OCI-LY3 (cell line): Measurements from ENCODE around the gene TARBP2.
A peak's percentile ranks its signal among the peaks of the same experiment; 100 is the strongest.

Source experiments
- H2AFZ ChIP-seq: fragments of 200-600, 300-600 bp; shearing (Covaris generic); 2 replicates; pipeline ENCODE4 v1.6.0; 2014; ENCODE audit warnings: antibody characterized with exemption, low read depth, low read length
- H3K27ac ChIP-seq: fragments of 200-600, 300-600 bp; sonication (generic); 2 replicates; pipeline ENCODE4 v1.5.1; 2014; ENCODE audit warnings: mild to moderate bottlenecking, low read length, moderate library complexity, mixed read lengths
- H3K27me3 ChIP-seq: fragments of 200-600, 300-600 bp; sonication (generic); 2 replicates; pipeline ENCODE4 v1.6.1; 2014; ENCODE audit warnings: low read depth, low read length, mixed read lengths
- H3K36me3 ChIP-seq: fragments of 200-600, 300-600 bp; sonication (generic); replicated peaks from 2 replicates; pipeline ENCODE3; 2014; ENCODE audit warnings: low read depth, low read length, mixed read lengths
- H3K4me1 ChIP-seq: fragments of 300-600, 200-600 bp; sonication (generic); 2 replicates; pipeline ENCODE4 v1.6.1; 2014; ENCODE audit warnings: low read length, mixed read lengths
- H3K4me2 ChIP-seq: fragments of 200-600, 300-600 bp; sonication (generic); 2 replicates; pipeline ENCODE4 v1.6.1; 2014; ENCODE audit warnings: low read length, mixed read lengths
- H3K4me3 ChIP-seq: fragments of 300-600, 200-600 bp; sonication (generic); 2 replicates; pipeline ENCODE4 v1.5.1; 2014; ENCODE audit warnings: antibody characterized with exemption, mild to moderate bottlenecking, low read length, moderate library complexity
- H3K79me2 ChIP-seq: fragments of 300-600, 200-600 bp; shearing (Covaris generic); 2 replicates; pipeline ENCODE4 v1.6.1; 2014; ENCODE audit warnings: mild to moderate bottlenecking, low read length, mixed read lengths
- H3K9ac ChIP-seq: fragments of 300-600, 200-600 bp; shearing (Covaris generic); 2 replicates; pipeline ENCODE4 v1.6.0; 2014; ENCODE audit warnings: mild to moderate bottlenecking, low read length, moderate library complexity
- H3K9me3 ChIP-seq: fragments of 200-600, 300-600 bp; shearing (Covaris generic); 2 replicates; pipeline ENCODE4 v1.6.1; 2014; ENCODE audit warnings: low read length, mixed read lengths; ENCODE audit not compliant: insufficient read depth
- H4K20me1 ChIP-seq: fragments of 200-600, 300-600 bp; sonication (generic); 2 replicates; pipeline ENCODE4 v1.6.1; 2016; ENCODE audit warnings: low read length, mixed read lengths; ENCODE audit not compliant: insufficient read depth
- CTCF ChIP-seq: fragments of 200-600, 300-600 bp; sonication (generic); IDR thresholded peaks from 2 replicates; pipeline ENCODE4 v1.5.1; 2014; ENCODE audit warnings: antibody characterized with exemption, low read length, low read depth
- EZH2phosphoT487 ChIP-seq: fragments of 200-600 bp; shearing (Covaris generic); IDR thresholded peaks from 2 replicates; pipeline ENCODE4 v1.6.1; 2018; ENCODE audit warnings: antibody characterized with exemption, mixed run types, low read depth

TARBP2 gene

GRCh38 chr12:53506881-53507602 is 6.0 kb downstream of the TARBP2 start, which contains the start of gene NPFF:
TSS of gene NPFF (minus strand) at chr12:53507484. CDS start at chr12:53507474, 10 bp downstream.
- Histone ChIP-seq H3K79me2 (peaks cover 11% of the 10 kb centered on the region), H4K20me1 (no peaks in the 10 kb centered on the region), H3K4me1 (peaks cover 5% of the 10 kb centered on the region), H2AFZ (no peak within 1 kb of the TSS), H3K36me3 (peaks cover 4% of the 10 kb centered on the region), H3K27me3 (no peaks in the 10 kb centered on the region), H3K9me3 (no peaks in the 10 kb centered on the region), H3K4me2 (no peak within 1 kb of the TSS), H3K27ac (no peak within 1 kb of the TSS), H3K9ac (no peak within 1 kb of the TSS), H3K4me3 (no peak within 1 kb of the TSS)
- TF ChIP-seq CTCF: no peak
- no peak for TF ChIP-seq EZH2phosphoT487

- H3K4me2 ChIP-seq: no peak overlapping the region
- H3K27me3 ChIP-seq: no peaks in the 10 kb centered on the region
- H3K4me1 ChIP-seq: 0 out of 2 replicates have a peak, but pooled peaks cover 2% of the 10 kb centered on the region
- no peak for TF ChIP-seq CTCF
- no peak overlapping the region for H3K9ac ChIP-seq
- no peak overlapping the region for H2AFZ ChIP-seq
- peaks cover 6% of the 10 kb centered on the region for H3K79me2 ChIP-seq
- H4K20me1 ChIP-seq: no peaks in the 10 kb centered on the region
- no peak overlapping the region for H3K4me3 ChIP-seq
- no peaks in the 10 kb centered on the region for H3K9me3 ChIP-seq
- peaks cover 4% of the 10 kb centered on the region for H3K36me3 ChIP-seq
- H3K27ac ChIP-seq: no peak overlapping the region
Observed at GRCh38 chr12:53507603-53507885, 6.5 kb downstream of the TARBP2 start.

GRCh38 chr12:53508534-53509170 is 7.6 kb downstream of the TARBP2 start:
- no peak overlapping the region for H2AFZ ChIP-seq
- H4K20me1 ChIP-seq: no peaks in the 10 kb centered on the region
- no peak overlapping the region for H3K9ac ChIP-seq
- H3K4me2 ChIP-seq: no peak overlapping the region
- no peak for TF ChIP-seq EZH2phosphoT487
- peak; percentile 90 for TF ChIP-seq CTCF
- H3K9me3 ChIP-seq: no peaks in the 10 kb centered on the region
- no peaks in the 10 kb centered on the region for H3K27me3 ChIP-seq
- H3K4me1 ChIP-seq: 0 out of 2 replicates have a peak, but pooled peaks cover 2% of the 10 kb centered on the region
- H3K4me3 ChIP-seq: no peak overlapping the region
- peaks cover 4% of the 10 kb centered on the region for H3K36me3 ChIP-seq
- H3K79me2 ChIP-seq: no peaks in the 10 kb centered on the region
- no peak overlapping the region for H3K27ac ChIP-seq

GRCh38 chr12:53510181-53510812 is 9.2 kb downstream of the TARBP2 start:
- H3K27ac ChIP-seq: no peak overlapping the region
- TF ChIP-seq CTCF: no peak
- TF ChIP-seq EZH2phosphoT487: no peak
- peaks cover 4% of the 10 kb centered on the region for H3K36me3 ChIP-seq
- H3K4me1 ChIP-seq: 0 out of 2 replicates have a peak, but pooled peaks cover 2% of the 10 kb centered on the region
- H3K27me3 ChIP-seq: no peaks in the 10 kb centered on the region
- H2AFZ ChIP-seq: no peak overlapping the region
- no peak overlapping the region for H3K9ac ChIP-seq
- H4K20me1 ChIP-seq: no peaks in the 10 kb centered on the region
- H3K9me3 ChIP-seq: no peaks in the 10 kb centered on the region
- no peaks in the 10 kb centered on the region for H3K79me2 ChIP-seq
- no peak overlapping the region for H3K4me3 ChIP-seq
- H3K4me2 ChIP-seq: no peak overlapping the region
